Heart left ventricle (tissue), 13 donors: ENCODE measurements around the gene KIAA1217.

Experiments used
- POLR2A ChIP-seq, 2 donors: fragments of 450-650 bp; IDR thresholded peaks; one replicate each; pipeline ENCODE4 v1.6.1; 2017; ENCODE audit warnings: antibody characterized with exemption in 2 of 2, mild to moderate bottlenecking in 2 of 2, moderate library complexity in 2 of 2
- TF ChIP-seq, protein P1 (sequence below), 12 donors: fragments of 200-600 bp; sonication (generic) in 4 of 12; IDR thresholded peaks; one replicate each; pipeline versions ENCODE4 v1.5.0 to v1.8.0; 2018 to 2022; ENCODE audit warnings: antibody characterized with exemption in 12 of 12, mild to moderate bottlenecking in 5 of 12
- donor health status: ischemic (EF 13 %, LVEDD 7.1; RV severe dilation, severe dysfunction).
- donor health status: DM: no; HTN: yes; CAD: no.
- donor health status: DM: no; HTN: no; CAD: no.
- donor health status: ischemic (EF 25% LVEDD 6.9; RV normal size, moderate dysfunction).
- donor health status: ischemic (EF 25% LVEDD 5.7; RV mildly dilated, moderate dysfunction).
- donor health status: ischemic (EF 35%, LVEDD 5.7; RV mildly dilated, moderate dysfunction).
- donor health status: nonischemic (EF 11% LVEDD 7.7; RV severe dilation, severe dysfunction).
- donor health status: DM: yes; HTN: yes; CAD: no.
- donor health status: PGD.
- donor health status: ischemic (EF 29% LVEDD 5.4; RV normal size, mild dysfunction).
- donor health status: nonischemic (EF 23%, LVEDD 6.1; RV moderate dilation, normal function).

DNA sequence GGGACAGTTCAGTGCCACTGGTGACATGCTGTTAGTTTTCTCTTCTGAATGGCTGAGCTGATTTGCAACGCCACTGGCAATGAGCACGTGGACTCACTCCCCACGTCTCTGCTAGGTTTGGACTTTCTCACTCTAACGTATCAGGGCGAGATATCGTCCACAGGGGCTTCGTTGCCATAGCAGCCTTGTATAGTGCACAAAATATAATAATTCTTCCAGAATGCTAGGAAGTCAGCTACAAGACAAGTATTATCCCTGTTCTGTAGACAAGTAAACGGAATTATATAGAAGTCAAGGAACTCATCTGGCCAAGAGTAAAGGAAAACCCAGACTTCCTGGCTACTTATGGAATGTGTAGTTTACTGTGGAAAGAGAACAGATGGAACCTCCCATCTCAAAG is 288.0 kb downstream of the KIAA1217 start:
- TF ChIP-seq, protein P1, sequence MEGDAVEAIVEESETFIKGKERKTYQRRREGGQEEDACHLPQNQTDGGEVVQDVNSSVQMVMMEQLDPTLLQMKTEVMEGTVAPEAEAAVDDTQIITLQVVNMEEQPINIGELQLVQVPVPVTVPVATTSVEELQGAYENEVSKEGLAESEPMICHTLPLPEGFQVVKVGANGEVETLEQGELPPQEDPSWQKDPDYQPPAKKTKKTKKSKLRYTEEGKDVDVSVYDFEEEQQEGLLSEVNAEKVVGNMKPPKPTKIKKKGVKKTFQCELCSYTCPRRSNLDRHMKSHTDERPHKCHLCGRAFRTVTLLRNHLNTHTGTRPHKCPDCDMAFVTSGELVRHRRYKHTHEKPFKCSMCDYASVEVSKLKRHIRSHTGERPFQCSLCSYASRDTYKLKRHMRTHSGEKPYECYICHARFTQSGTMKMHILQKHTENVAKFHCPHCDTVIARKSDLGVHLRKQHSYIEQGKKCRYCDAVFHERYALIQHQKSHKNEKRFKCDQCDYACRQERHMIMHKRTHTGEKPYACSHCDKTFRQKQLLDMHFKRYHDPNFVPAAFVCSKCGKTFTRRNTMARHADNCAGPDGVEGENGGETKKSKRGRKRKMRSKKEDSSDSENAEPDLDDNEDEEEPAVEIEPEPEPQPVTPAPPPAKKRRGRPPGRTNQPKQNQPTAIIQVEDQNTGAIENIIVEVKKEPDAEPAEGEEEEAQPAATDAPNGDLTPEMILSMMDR (IDR thresholded peaks at IDR 0.05): no peak
- no peak for TF ChIP-seq POLR2A (IDR thresholded peaks at IDR 0.05)
